Measurements from ENCODE around the gene RYR2.
A peak's percentile ranks its signal among the peaks of the same experiment; 100 is the strongest.

RYR2 gene

GRCh38 chr1:237478082-237478481 lies 436.1 kb downstream of the RYR2 start:
- DNase-seq: no peak

DNA sequence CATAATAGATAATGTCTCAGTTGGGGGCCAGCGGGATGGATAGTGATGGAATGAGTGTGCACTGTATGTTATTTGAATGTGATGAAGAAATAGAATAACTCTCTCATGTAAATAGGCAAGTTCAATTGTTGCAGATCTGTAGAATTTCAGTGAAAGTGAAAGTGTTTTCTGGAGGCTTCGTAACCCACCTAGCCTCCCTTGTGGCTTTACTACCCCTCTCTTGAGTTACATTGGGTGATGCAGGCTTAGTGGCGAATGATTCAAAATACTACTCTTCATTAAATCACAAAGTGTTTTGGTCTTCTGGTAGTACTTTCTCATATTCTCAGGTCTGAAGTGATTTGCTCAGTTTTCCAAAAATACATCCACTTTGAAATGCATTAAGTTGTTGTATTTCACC lies 436.9 kb downstream of the RYR2 start:
- DNase-seq: no peak

GRCh38 chr1:237482777-237483176 lies 440.8 kb downstream of the RYR2 start:
- no peak for DNase-seq

- DNase-seq: no peak
Measured at GRCh38 chr1:237492359-237492758, 450.4 kb downstream of the RYR2 start.

GRCh38 chr1:237500566-237500965 lies 458.6 kb downstream of the RYR2 start:
- no peak for DNase-seq

DNA sequence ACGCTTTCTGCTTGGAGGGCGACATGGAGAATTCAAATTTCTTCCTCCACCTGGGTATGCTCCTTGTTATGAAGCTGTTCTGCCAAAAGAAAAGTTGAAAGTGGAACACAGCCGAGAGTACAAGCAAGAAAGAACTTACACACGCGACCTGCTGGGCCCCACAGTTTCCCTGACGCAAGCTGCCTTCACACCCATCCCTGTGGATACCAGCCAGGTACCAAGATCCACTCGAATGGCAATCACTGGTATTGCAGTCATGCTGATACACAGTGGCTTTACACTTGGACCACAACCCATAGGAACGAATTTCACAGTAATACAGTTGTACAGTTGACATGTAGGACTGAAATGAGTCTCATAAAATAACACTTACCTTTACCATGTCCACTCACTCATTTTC lies 461.3 kb downstream of the RYR2 start:
- DNase-seq: no peak

DNA sequence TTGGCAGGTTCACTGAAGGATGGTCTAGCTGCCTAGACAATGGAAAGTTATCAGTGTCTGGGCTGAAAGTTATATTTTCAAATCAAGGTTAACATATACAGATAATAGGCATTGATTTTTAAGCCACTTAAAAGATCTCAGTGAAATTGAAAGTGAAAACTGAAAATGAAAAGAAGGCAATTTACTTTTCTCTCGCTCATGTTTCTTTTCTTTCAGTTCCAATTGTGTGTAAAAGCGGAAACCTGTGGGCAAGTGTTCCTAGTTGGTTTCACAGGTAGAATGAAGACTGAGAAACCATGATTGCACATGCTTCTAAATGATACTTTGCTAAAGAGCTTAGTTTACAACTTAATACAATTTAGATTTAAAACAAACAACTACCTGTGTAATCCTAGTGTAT lies 465.0 kb downstream of the RYR2 start:
- DNase-seq: no peak

GRCh38 chr1:237509748-237510147 lies 467.8 kb downstream of the RYR2 start:
- DNase-seq: no peak

DNA sequence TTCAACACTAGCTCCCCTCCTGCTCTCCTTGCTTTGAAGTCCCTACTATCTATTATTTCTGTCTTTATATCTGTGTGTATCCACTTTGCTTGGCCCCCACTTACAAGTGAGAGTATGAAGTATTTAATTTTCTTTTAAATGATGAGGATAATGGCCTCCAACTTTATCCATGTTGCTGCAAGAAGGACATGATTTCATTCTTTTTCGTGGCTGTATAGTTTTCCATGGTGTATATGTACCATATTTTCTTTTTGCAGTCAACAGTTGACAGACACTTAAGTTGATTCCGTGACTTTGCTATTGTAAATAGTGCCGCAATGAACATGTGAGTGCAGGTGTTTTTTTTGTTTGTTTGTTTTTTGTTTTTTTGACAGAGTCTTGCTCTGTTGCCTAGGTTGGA lies 483.1 kb downstream of the RYR2 start:
- DNase-seq: no peak

GRCh38 chr1:237527761-237528160 lies 485.8 kb downstream of the RYR2 start:
- no peak for DNase-seq

DNA sequence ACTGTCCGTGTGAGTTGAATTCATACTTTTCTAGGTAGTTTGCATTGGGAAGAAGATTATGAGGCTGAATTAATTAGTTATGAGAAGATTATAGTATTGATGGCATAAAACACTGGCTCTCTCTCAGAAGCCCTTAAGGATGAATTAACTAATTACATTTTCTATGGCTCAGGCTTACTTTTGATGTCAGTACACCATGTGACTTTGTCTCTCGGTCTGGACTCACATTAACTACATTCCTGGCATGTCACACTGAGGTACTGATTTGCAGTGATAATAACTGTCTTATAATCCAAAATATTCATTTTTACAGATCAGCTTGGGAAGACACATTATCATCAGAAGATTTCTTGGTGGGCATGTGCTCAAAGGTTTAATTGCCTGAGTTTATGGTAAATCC lies 486.6 kb downstream of the RYR2 start:
- DNase-seq: no peak

DNA sequence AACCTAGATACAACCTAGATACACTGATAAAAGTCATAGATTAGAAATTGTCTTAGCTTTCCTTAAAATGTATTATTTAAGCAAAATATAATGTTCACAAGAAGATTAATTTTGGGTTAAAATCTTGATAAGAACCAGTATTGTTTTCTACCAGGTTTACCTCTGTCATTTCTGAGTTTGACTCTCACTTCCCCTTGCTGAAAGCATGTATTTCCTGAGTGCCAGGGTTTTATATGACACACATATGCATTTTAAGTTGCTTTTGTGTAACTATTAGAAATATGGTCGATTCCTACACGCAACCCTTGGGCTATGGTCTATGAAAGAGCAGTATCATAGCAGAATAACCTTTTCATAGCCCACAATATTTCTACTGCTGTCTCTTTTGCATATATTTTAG lies 497.1 kb downstream of the RYR2 start:
- DNase-seq: no peak

DNA sequence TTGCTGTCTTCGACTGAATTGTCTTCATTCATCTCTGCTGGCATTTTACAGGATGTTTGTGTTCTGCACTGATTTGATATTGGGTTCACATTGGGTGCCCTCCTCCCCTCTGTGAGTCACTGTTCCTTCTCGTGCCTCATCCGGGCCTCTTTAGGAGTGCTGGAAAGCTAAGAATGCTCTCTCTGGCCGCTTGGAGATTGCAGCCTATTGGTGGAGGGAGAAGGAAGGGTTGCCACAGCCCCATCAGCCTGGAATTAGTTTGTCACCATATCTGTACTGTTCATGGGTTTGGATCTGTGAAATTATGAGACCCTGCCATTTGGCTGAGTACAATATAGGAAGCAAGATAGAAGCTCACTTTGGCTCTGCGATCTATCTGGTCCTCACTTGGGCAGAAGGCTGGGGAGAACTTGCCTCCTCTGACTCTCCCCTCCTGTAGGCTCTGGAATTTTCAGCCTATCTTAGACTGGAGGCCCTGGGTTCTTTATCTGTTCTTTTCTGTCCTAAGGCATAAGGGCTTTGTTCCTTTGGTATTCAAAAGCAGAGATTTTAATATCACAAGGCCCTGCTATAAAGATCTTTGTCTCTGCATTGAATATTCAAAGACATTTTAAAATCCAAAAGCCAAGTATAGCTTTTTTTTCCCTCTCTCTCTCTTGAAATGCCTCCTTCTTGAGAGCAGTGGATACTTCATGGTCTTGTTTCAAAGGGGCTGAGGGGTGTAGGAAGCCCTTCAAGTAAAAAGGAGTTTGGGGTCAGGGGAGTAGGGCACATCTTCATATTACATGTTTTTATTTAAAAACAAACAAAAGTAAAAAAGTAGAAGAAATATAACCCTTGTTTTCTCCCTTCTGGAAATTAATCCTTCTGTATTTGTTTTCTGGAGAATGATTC lies 500.8 kb downstream of the RYR2 start:
- DNase-seq: no peak

DNA sequence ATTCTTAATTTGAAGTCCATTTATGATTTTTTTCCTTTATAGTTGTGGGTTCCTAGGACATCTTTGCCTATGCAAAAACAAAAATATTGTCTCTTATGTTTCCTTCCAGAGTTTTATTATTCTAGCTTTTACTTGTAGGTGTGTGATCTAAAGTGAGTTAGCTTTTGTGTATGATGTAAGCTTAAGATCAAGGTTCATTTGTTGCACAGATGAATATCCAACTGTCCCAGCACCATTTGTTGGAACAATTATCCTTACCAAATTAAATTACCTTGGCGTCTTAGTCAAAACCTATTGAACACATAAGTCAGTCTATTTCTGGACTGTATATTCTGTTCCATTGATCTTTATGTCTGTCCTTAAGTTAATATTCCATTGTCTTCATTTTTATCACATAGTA lies 511.1 kb downstream of the RYR2 start:
- no peak for DNase-seq

- DNase-seq: no peak
Measured at GRCh38 chr1:237556911-237557310, 514.9 kb downstream of the RYR2 start.

DNA sequence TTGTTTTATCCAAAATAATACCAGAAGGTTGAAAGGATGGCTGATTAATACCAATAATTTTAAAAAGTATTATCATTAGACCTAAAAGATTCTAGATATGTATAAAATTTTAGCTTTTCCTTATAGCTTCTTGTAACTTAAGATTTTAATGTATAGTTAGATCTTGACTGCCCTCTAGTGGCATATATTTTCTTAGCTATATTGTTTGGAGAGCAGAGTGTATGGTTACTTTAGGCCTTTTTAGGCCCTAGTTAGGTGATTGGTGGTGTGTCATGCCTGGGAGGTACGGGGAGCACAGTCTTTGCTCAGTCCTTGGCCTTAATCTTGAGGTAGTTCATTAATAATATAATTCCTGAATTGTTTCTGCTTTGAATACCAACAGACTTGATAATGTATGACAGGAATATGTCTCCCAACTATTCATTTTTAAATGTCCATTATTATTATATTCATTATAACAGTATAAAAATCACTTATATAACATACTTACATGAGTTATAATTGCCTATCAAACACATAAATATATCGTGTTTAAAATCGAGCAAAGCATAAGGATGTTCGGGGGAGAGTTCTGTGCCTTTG lies 520.3 kb downstream of the RYR2 start:
- peak; percentile 38 for DNase-seq

GRCh38 chr1:237565236-237565635 lies 523.3 kb downstream of the RYR2 start:
- no peak for DNase-seq

- DNase-seq: no peak
Measured at GRCh38 chr1:237566581-237566980, 524.6 kb downstream of the RYR2 start.

DNA sequence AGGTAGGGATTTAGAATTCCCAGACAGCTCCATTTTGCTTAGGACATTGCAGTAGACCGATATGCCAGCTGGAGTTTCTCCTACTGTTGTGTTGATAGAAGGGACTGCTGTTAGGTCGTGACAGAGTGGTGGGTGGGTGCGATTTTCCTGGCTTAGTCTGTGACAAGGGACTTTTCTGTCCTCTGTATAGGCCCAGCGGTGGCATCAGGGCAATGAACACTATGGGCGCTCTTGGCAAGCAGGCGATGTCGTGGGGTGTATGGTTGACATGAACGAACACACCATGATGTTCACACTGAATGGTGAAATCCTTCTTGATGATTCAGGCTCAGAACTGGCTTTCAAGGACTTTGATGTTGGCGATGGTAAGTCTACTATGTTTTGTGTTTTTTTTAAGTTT lies 527.0 kb downstream of the RYR2 start:
- DNase-seq: no peak

- DNase-seq: no peak
Measured at GRCh38 chr1:237570530-237570929, 528.5 kb downstream of the RYR2 start.

- DNase-seq: no peak
Measured at GRCh38 chr1:237574536-237574935, 532.6 kb downstream of the RYR2 start.

GRCh38 chr1:237578540-237578939 lies 536.6 kb downstream of the RYR2 start:
- DNase-seq: no peak

DNA sequence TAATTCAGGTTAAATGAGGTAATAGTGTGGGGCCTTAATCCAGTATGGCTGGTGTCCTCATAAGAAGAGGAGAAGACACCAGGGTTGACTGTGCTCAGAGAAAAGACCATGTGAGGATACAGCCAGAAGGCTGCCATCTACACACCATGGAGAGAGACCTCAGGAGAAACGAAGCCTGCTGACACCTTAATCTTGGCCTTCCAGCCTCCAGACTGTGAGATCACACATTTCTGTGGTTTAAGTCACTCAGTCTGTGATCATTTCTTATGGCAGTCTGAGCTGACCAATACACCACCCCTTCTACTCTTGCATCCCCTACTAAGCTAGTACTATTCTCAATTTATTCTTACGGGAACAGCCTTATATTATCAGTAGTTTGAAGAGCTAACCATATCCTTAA lies 538.7 kb downstream of the RYR2 start:
- no peak for DNase-seq

GRCh38 chr1:237583270-237583669 lies 541.3 kb downstream of the RYR2 start:
- no peak for DNase-seq

- DNase-seq: no peak
Measured at GRCh38 chr1:237583756-237584155, 541.8 kb downstream of the RYR2 start.
